Stomach (tissue), 4 donors: ENCODE measurements around the gene MRPL28.

Experiments used
- POLR2A ChIP-seq, 4 donors: fragments of 450-650 bp; IDR thresholded peaks; one replicate each; pipeline ENCODE4 v1.6.1; 2016; ENCODE audit warnings: antibody characterized with exemption in 4 of 4, control low read depth in 2 of 4, mild to moderate bottlenecking in 1 of 4, moderate library complexity in 1 of 4
- POLR2AphosphoS5 ChIP-seq, 3 donors: sonication (generic); formaldehyde crosslinking; IDR thresholded peaks; one replicate each; pipeline ENCODE4 v1.6.1; 2016; ENCODE audit warnings: antibody characterized with exemption in 3 of 3

DNA sequence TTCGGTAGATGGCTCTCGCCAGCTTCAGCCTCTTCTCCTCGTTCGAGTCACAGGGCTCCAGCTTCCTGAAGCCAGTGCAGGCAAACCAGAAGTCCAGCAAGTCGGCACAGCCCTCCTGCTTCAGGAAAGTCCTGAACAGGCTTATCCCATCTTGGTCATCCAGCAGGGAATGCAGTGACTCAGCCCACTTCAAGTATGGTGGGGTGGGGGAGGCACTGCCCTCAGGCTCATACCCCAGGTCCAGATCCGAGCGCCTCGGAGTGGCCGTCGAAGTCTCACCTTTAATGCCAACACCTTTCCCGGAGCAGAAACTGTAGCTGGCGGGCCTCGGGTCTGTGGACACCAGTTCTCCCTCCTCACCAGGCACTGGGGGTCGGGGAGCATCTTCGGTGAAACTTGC is 23.8 kb downstream of the MRPL28 start:
- no peak for TF ChIP-seq POLR2A (IDR thresholded peaks at IDR 0.05)
- no peak for TF ChIP-seq POLR2AphosphoS5 (IDR thresholded peaks at IDR 0.05)
